Measurements from ENCODE around the gene PRIM2. TPM values are rescaled to one million over a fixed set of nuclear protein-coding genes. Genes with fewer than 3 reads are reported as not detected.
A peak's percentile ranks its signal among the peaks of the same experiment; 100 is the strongest.
"Not testable (repeated sequence)": the region's sequence is repeated elsewhere in the genome, so short reads cannot be mapped to it uniquely, and the experiment has no call there.

The PRIM2 gene
- total RNA-seq, 1 donor from 2014 or later: 19.7 TPM

GRCh38 chr6:57421503-57421902 lies 104.1 kb downstream of the PRIM2 start:
- H3K27me3 Mint-ChIP-seq: no peaks in the 10 kb centered on the region
- peaks cover 11% of the 10 kb centered on the region for H3K36me3 Mint-ChIP-seq (ENCODE audit: low read depth)
- CTCF ChIA-PET: no interaction called here
- ATAC-seq (ENCODE audit: low read depth) (no peak), DNase-seq (no peak)
- POLR2A ChIA-PET: no interaction called here
- TF ChIP-seq, protein P1, sequence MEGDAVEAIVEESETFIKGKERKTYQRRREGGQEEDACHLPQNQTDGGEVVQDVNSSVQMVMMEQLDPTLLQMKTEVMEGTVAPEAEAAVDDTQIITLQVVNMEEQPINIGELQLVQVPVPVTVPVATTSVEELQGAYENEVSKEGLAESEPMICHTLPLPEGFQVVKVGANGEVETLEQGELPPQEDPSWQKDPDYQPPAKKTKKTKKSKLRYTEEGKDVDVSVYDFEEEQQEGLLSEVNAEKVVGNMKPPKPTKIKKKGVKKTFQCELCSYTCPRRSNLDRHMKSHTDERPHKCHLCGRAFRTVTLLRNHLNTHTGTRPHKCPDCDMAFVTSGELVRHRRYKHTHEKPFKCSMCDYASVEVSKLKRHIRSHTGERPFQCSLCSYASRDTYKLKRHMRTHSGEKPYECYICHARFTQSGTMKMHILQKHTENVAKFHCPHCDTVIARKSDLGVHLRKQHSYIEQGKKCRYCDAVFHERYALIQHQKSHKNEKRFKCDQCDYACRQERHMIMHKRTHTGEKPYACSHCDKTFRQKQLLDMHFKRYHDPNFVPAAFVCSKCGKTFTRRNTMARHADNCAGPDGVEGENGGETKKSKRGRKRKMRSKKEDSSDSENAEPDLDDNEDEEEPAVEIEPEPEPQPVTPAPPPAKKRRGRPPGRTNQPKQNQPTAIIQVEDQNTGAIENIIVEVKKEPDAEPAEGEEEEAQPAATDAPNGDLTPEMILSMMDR (IDR thresholded peaks at IDR 0.05): no peak
- peaks cover 29% of the 10 kb centered on the region for H3K4me1 Mint-ChIP-seq
- no peaks in the 10 kb centered on the region for H3K9me3 Mint-ChIP-seq
- no peak overlapping the region for H3K4me3 Mint-ChIP-seq
- intact Hi-C loops (cut with micrococcal nuclease): no loop called here
- H3K27ac Mint-ChIP-seq: no peak overlapping the region

DNA sequence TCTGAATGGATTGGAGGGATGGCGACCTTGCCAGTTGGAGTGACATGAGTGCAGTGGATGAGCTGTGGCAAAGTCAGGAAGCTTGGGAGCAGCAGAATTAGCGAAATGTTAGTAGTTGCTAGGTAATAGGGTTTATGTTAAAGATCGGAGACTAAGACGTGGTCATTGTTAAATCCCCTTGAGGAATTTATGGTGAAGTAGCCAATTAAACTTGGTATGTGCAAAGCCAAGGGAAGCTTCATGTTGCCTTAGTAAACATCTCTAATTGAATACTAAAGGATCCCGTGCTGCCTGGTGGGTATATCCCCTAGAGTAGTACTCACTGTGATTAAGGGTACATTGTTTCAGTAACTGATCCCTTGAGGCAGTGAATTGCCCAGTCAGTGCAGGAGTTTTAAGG lies 106.0 kb downstream of the PRIM2 start:
- POLR2A ChIA-PET: interaction anchor here (0.5 kb wide), 1 partner anchor 503 kb away, joined by 3 read pairs; no protein-coding TSS in a partner anchor
- Mint-ChIP-seq H3K9me3 (no peaks in the 10 kb centered on the region), H3K27ac (no peak overlapping the region), H3K4me1 (peaks cover 29% of the 10 kb centered on the region), H3K4me3 (no peak overlapping the region), H3K27me3 (no peaks in the 10 kb centered on the region), H3K36me3 (ENCODE audit: low read depth) (peaks cover 6% of the 10 kb centered on the region)
- TF ChIP-seq, protein P1 (IDR thresholded peaks at IDR 0.05): no peak
- no peak for DNase-seq
- CTCF ChIA-PET: no interaction called here
- intact Hi-C loops (cut with micrococcal nuclease): no loop called here
- ATAC-seq (ENCODE audit: low read depth): no peak

GRCh38 chr6:57431742-57432141 lies 114.3 kb downstream of the PRIM2 start:
- H3K27me3 Mint-ChIP-seq; DNase-seq; H3K36me3 Mint-ChIP-seq (ENCODE audit: low read depth); H3K9me3 Mint-ChIP-seq; intact Hi-C loops (cut with micrococcal nuclease); ATAC-seq (ENCODE audit: low read depth); CTCF ChIA-PET; POLR2A ChIA-PET: not testable (repeated sequence)
- Mint-ChIP-seq H3K4me1 (peaks cover 63% of the 10 kb centered on the region), H3K27ac (peak overlapping the region; percentile 65), H3K4me3 (peak overlapping the region; percentile 15)

DNA sequence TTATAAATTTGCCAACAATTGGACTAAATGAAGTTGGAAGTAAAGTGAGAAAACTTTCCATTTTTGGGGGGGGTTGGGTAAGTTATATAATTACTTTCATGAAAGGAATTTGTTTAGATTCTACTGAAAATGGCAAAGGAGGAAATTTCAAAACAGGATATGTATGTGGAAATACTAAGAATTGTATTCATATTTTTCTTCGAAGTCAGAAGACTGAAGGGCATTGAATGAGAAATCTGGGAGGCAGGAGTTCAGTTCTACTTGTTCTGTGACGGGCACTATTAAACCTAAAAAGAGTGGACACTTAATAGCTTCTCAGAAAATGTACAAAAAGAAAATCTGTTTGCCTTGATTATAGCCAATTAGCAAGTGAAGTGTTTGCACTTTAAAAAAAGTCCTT lies 114.7 kb downstream of the PRIM2 start:
- DNase-seq (no peak), ATAC-seq (ENCODE audit: low read depth) (no peak)
- Mint-ChIP-seq H3K9me3 (no peaks in the 10 kb centered on the region), H3K4me1 (peaks cover 64% of the 10 kb centered on the region), H3K4me3 (peak overlapping the region; percentile 15), H3K27me3 (no peaks in the 10 kb centered on the region), H3K36me3 (ENCODE audit: low read depth) (peaks cover 4% of the 10 kb centered on the region), H3K27ac (peak overlapping the region; percentile 65)
- ChIA-PET POLR2A (no interaction called here), CTCF (no interaction called here)
- intact Hi-C loops (cut with micrococcal nuclease): no loop called here
- TF ChIP-seq, protein P1 (IDR thresholded peaks at IDR 0.05): no peak

- POLR2A ChIA-PET: no interaction called here
- Mint-ChIP-seq H3K27me3 (no peaks in the 10 kb centered on the region), H3K9me3 (no peaks in the 10 kb centered on the region), H3K4me3 (peak overlapping the region; percentile 58), H3K36me3 (ENCODE audit: low read depth) (peaks cover 4% of the 10 kb centered on the region), H3K4me1 (peaks cover 64% of the 10 kb centered on the region), H3K27ac (peak overlapping the region; percentile 30)
- DNase-seq (no peak), ATAC-seq (ENCODE audit: low read depth) (peak; percentile 77)
- CTCF ChIA-PET: no interaction called here
- intact Hi-C loops (cut with micrococcal nuclease): no loop called here
- TF ChIP-seq, protein P1 (IDR thresholded peaks at IDR 0.05): no peak
Measured at GRCh38 chr6:57432919-57433684, 115.7 kb downstream of the PRIM2 start.

GRCh38 chr6:57433790-57434189 lies 116.4 kb downstream of the PRIM2 start:
- H3K36me3 Mint-ChIP-seq (ENCODE audit: low read depth); DNase-seq; H3K9me3 Mint-ChIP-seq; intact Hi-C loops (cut with micrococcal nuclease); POLR2A ChIA-PET; H3K27me3 Mint-ChIP-seq; CTCF ChIA-PET; ATAC-seq (ENCODE audit: low read depth); H3K4me3 Mint-ChIP-seq: not testable (repeated sequence)
- peaks cover 63% of the 10 kb centered on the region for H3K4me1 Mint-ChIP-seq
- H3K27ac Mint-ChIP-seq: peak overlapping the region; percentile 30

Data from activated B cell treated with CpG ODN at 0.5 μM for 24 hours (primary cell).